Neural crest cell (in vitro differentiated cells): Measurements from ENCODE around the gene VSTM2L. TPM values are rescaled to one million over a fixed set of nuclear protein-coding genes. Genes with fewer than 3 reads are reported as not detected.

Experiments
- DNase-seq: peaks from one replicate; pipeline ENCODE4 v3.0.0; 2021; ENCODE audit warnings: low read depth, mixed read lengths, low spot score
- H3K27ac Mint-ChIP-seq: one replicate; pipeline ENCODE4 v1.8.0; 2021; ENCODE audit warnings: mild to moderate bottlenecking, mixed read lengths; ENCODE audit not compliant: unreplicated experiment
- H3K27me3 Mint-ChIP-seq: 2 replicates; pipeline ENCODE4 v1.8.0; 2021; ENCODE audit warnings: low read depth, mild to moderate bottlenecking, mixed read lengths
- H3K36me3 Mint-ChIP-seq: 2 replicates; pipeline ENCODE4 v1.8.0; 2021; ENCODE audit warnings: low read depth, mild to moderate bottlenecking, mixed read lengths
- H3K4me1 Mint-ChIP-seq: 2 replicates; pipeline ENCODE4 v1.8.0; 2021; ENCODE audit warnings: mixed read lengths
- H3K4me3 Mint-ChIP-seq: one replicate; pipeline ENCODE4 v1.8.0; 2021; ENCODE audit warnings: mild to moderate bottlenecking, mixed read lengths
- H3K9me3 Mint-ChIP-seq: 2 replicates; pipeline ENCODE4 v1.8.0; 2021; ENCODE audit warnings: mixed read lengths
- total RNA-seq: library from RNA; stranded (reverse); gene quantifications from 2 replicates; pipeline ENCODE4 v1.2.1, GENCODE V29; 2021
- TF ChIP-seq, protein P1 (sequence below): fragments of 200-600 bp; sonication (generic); conservative IDR thresholded peaks from 2 replicates; pipeline ENCODE4 v1.5.0; 2021; ENCODE audit warnings: antibody characterized with exemption, mild to moderate bottlenecking

VSTM2L gene
- total RNA-seq, 1 donor from 2014 or later: 9.3 TPM

GRCh38 chr20:37970856-37971245 is 67.9 kb downstream of the VSTM2L start:
- DNase-seq: no peak
- H3K4me1 Mint-ChIP-seq: peaks cover 5% of the 10 kb centered on the region
- H3K27me3 Mint-ChIP-seq: peaks cover 4% of the 10 kb centered on the region
- H3K36me3 Mint-ChIP-seq: peaks cover 8% of the 10 kb centered on the region
- peak overlapping the region; percentile 76 for H3K27ac Mint-ChIP-seq
- H3K4me3 Mint-ChIP-seq: no peak overlapping the region
- TF ChIP-seq, protein P1, sequence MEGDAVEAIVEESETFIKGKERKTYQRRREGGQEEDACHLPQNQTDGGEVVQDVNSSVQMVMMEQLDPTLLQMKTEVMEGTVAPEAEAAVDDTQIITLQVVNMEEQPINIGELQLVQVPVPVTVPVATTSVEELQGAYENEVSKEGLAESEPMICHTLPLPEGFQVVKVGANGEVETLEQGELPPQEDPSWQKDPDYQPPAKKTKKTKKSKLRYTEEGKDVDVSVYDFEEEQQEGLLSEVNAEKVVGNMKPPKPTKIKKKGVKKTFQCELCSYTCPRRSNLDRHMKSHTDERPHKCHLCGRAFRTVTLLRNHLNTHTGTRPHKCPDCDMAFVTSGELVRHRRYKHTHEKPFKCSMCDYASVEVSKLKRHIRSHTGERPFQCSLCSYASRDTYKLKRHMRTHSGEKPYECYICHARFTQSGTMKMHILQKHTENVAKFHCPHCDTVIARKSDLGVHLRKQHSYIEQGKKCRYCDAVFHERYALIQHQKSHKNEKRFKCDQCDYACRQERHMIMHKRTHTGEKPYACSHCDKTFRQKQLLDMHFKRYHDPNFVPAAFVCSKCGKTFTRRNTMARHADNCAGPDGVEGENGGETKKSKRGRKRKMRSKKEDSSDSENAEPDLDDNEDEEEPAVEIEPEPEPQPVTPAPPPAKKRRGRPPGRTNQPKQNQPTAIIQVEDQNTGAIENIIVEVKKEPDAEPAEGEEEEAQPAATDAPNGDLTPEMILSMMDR: no peak
- peaks cover 10% of the 10 kb centered on the region for H3K9me3 Mint-ChIP-seq

DNA sequence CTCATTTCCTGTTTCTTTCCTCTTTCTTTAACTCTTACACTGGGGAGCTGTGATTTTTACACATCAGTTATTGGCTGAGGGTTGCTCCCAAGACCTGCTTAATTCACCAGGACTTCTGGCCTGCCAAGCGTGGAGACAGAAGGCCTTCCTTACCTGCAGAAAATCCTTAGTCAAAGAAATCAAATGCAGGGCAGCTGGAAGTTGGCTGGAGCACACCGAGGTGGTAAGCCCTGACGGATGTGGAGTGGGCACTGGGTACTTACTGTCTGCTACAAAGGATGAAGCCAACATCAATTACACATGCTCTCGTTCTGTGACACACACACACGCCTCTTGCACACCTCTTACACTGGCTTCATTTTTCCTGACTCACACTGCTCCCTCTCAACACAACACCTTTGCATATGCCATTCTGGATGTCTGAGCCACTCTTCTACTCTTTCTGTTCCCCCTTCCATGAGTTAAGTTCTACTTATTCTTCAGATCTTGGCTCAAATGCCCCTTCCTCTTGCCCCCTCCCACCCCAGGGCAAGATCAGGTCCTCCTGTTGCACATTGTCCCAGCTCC is 68.7 kb downstream of the VSTM2L start:
- H3K36me3 Mint-ChIP-seq: peaks cover 4% of the 10 kb centered on the region
- DNase-seq: no peak
- TF ChIP-seq, protein P1: no peak
- H3K9me3 Mint-ChIP-seq: peaks cover 6% of the 10 kb centered on the region
- no peak overlapping the region for H3K4me3 Mint-ChIP-seq
- peaks cover 9% of the 10 kb centered on the region for H3K4me1 Mint-ChIP-seq
- no peak overlapping the region for H3K27ac Mint-ChIP-seq
- no peaks in the 10 kb centered on the region for H3K27me3 Mint-ChIP-seq

- Mint-ChIP-seq H3K9me3 (peaks cover 3% of the 10 kb centered on the region), H3K27me3 (no peaks in the 10 kb centered on the region), H3K4me3 (no peak overlapping the region), H3K27ac (no peak overlapping the region), H3K36me3 (peaks cover 4% of the 10 kb centered on the region), H3K4me1 (peaks cover 15% of the 10 kb centered on the region)
- no peak for DNase-seq
- TF ChIP-seq, protein P1: no peak
Observed at GRCh38 chr20:37972256-37973058, 69.5 kb downstream of the VSTM2L start.

- H3K9me3 Mint-ChIP-seq: peaks cover 3% of the 10 kb centered on the region
- TF ChIP-seq, protein P1: no peak
- no peak for DNase-seq
- peaks cover 21% of the 10 kb centered on the region for H3K4me1 Mint-ChIP-seq
- H3K27ac Mint-ChIP-seq: no peak overlapping the region
- H3K4me3 Mint-ChIP-seq: no peak overlapping the region
- H3K36me3 Mint-ChIP-seq: peaks cover 4% of the 10 kb centered on the region
- no peaks in the 10 kb centered on the region for H3K27me3 Mint-ChIP-seq
Observed at GRCh38 chr20:37973059-37973910, 70.4 kb downstream of the VSTM2L start.

DNA sequence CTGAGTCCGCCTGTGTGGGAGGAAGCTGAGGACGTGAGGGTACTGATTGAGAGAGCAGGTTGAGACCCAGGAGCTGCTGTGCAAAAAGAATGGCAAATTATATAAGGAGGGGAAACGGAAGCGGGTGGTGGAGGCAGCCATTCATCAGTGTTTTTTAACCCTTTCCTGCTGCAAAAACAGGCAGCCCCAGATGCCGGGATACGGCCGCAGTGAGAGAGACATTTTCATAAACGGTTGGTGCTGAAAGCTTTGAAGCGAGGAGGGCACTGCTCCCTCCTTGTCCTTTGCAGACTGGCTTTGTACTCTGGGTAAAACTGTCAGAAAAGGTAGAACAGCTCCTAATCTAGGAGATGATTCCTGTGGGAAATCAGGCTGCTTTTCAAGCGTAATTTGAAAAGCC is 74.0 kb downstream of the VSTM2L start:
- TF ChIP-seq, protein P1: no peak
- DNase-seq: no peak
- Mint-ChIP-seq H3K27ac (peak overlapping the region; percentile 37), H3K4me1 (peaks cover 20% of the 10 kb centered on the region), H3K36me3 (peaks cover 3% of the 10 kb centered on the region), H3K9me3 (no peaks in the 10 kb centered on the region), H3K4me3 (peak overlapping the region; percentile 72), H3K27me3 (no peaks in the 10 kb centered on the region)
